Measurements from ENCODE around the gene TDRD7. TPM values are rescaled to one million over a fixed set of nuclear protein-coding genes. Genes with fewer than 3 reads are reported as not detected.

TDRD7 gene
- total and polyA plus RNA-seq, 2 of the 13 experiments (the other 11 are each of a cell fraction or from before 2014, with no cell fraction given) = 9.8 to 15.5 TPM

DNA sequence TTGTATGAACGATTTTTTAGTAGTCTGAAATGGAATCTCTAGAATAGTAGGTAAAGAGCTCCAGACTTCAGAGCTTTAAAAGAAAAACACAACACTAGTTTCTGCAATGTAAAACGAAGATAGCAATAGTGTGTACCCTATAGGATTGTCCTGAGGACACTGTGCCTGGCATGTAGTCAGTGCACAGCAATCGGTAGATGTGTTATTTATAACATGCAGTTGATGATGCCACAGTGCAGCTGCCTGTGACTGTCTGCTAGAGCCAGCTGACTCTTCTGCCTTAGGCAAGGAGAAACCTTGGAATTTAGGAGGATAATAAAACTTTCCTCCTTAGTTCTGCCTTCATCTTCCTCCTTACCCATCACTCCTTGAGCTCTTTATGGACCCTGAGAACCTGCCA lies 61.8 kb downstream of the TDRD7 start:
- Histone ChIP-seq H3K27me3 (ENCODE audit: control insufficient read depth in 1 of 2, insufficient read depth in 2 of 2, low read length in 2 of 2) (no peaks in the 10 kb centered on the region), H3K4me2 (ENCODE audit: low read depth, low read length) (no peak overlapping the region), H3K27ac (ENCODE audit: extremely low read length, insufficient read depth, low read length) (no peak overlapping the region), H3K9me3 (ENCODE audit: low read length) (no peaks in the 10 kb centered on the region), H3K36me3 (replicated peaks in 1 of 2; ENCODE audit: control insufficient read depth in 1 of 2, insufficient read depth in 2 of 2, low read length in 2 of 2) (peaks cover 3 to 24% of the 10 kb centered on the region in 2 experiments; a peak in 4 of 5 replicates), H3K9ac (ENCODE audit: insufficient read depth, low read depth, low read length) (no peak overlapping the region), H4K20me1 (ENCODE audit: insufficient read depth, low read length) (no peaks in the 10 kb centered on the region), H3K4me3 (replicated peaks in 1 of 3; ENCODE audit: insufficient read depth in 1 of 3, low read depth in 2 of 3, low read length in 3 of 3) (no peak overlapping the region), H2AFZ (ENCODE audit: low read length) (no peak overlapping the region), H3K4me1 (ENCODE audit: insufficient read depth, low read length) (peaks cover 6% of the 10 kb centered on the region), H3K79me2 (ENCODE audit: insufficient read depth, low read length) (no peaks in the 10 kb centered on the region)
- in situ Hi-C loops (cut with HindIII; ENCODE audit: extremely low pct_ligation_motif_present, low pct_unique_long_range_greater_than_20kb) (no loop called here), intact Hi-C loops (cut with micrococcal nuclease; ENCODE audit: unreplicated experiment) (no loop called here)
- FAIRE-seq = no peak
- BruUV-seq (replicated peaks) = no TSS peak
- no peak for DNase-seq (ENCODE audit: low spot score)
- 59% methylated on average over 2 of the region's 3 CpGs for WGBS (ENCODE audit: low lambda C conversion rate)
- CTCF ChIA-PET (ENCODE audit: low intra/inter-chr PET ratio, low total read pairs) = no interaction called here
- no peak for ATAC-seq
- POLR2A ChIA-PET = interaction anchor here (0.7 kb wide), 1 partner anchor 159 kb away, joined by 3 read pairs; the partner anchor contains the start of gene TSTD2
- TF ChIP-seq SP4 (CRISPR knock-in tag; IDR thresholded peaks at IDR 0.05) = no peak
- TF ChIP-seq NCOA1 (CRISPR knock-in tag; IDR thresholded peaks at IDR 0.05) = no peak
- no peak for TF ChIP-seq MTERF4 (CRISPR knock-in tag; IDR thresholded peaks at IDR 0.05)
- no peak for TF ChIP-seq YY1 (IDR thresholded peaks at IDR 0.05; ENCODE audit: insufficient read depth, insufficient replicate concordance, low read depth, low read length)
- TF ChIP-seq HINFP (CRISPR knock-in tag; IDR thresholded peaks at IDR 0.05; ENCODE audit: low read depth) = no peak
- TF ChIP-seq MAF1 (CRISPR knock-in tag; IDR thresholded peaks at IDR 0.05; ENCODE audit: borderline replicate concordance) = no peak
- TF ChIP-seq PHF21A (CRISPR knock-in tag; IDR thresholded peaks at IDR 0.05) = no peak
- no peak for TF ChIP-seq HDAC2 (CRISPR knock-in tag; IDR thresholded peaks at IDR 0.05)
- TF ChIP-seq EEA1 (CRISPR knock-in tag; IDR thresholded peaks at IDR 0.05; ENCODE audit: borderline replicate concordance) = no peak
- no peak for TF ChIP-seq MED1 (CRISPR knock-in tag; IDR thresholded peaks at IDR 0.05)
- TF ChIP-seq NCOR1 (IDR thresholded peaks at IDR 0.05; ENCODE audit: borderline replicate concordance, low read length) = no peak
- TF ChIP-seq, protein P1, sequence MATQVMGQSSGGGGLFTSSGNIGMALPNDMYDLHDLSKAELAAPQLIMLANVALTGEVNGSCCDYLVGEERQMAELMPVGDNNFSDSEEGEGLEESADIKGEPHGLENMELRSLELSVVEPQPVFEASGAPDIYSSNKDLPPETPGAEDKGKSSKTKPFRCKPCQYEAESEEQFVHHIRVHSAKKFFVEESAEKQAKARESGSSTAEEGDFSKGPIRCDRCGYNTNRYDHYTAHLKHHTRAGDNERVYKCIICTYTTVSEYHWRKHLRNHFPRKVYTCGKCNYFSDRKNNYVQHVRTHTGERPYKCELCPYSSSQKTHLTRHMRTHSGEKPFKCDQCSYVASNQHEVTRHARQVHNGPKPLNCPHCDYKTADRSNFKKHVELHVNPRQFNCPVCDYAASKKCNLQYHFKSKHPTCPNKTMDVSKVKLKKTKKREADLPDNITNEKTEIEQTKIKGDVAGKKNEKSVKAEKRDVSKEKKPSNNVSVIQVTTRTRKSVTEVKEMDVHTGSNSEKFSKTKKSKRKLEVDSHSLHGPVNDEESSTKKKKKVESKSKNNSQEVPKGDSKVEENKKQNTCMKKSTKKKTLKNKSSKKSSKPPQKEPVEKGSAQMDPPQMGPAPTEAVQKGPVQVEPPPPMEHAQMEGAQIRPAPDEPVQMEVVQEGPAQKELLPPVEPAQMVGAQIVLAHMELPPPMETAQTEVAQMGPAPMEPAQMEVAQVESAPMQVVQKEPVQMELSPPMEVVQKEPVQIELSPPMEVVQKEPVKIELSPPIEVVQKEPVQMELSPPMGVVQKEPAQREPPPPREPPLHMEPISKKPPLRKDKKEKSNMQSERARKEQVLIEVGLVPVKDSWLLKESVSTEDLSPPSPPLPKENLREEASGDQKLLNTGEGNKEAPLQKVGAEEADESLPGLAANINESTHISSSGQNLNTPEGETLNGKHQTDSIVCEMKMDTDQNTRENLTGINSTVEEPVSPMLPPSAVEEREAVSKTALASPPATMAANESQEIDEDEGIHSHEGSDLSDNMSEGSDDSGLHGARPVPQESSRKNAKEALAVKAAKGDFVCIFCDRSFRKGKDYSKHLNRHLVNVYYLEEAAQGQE (IDR thresholded peaks at IDR 0.05; ENCODE audit: borderline replicate concordance in 1 of 2, low read depth in 1 of 2, low read length in 2 of 2) = no peak
- TF ChIP-seq, protein P2, sequence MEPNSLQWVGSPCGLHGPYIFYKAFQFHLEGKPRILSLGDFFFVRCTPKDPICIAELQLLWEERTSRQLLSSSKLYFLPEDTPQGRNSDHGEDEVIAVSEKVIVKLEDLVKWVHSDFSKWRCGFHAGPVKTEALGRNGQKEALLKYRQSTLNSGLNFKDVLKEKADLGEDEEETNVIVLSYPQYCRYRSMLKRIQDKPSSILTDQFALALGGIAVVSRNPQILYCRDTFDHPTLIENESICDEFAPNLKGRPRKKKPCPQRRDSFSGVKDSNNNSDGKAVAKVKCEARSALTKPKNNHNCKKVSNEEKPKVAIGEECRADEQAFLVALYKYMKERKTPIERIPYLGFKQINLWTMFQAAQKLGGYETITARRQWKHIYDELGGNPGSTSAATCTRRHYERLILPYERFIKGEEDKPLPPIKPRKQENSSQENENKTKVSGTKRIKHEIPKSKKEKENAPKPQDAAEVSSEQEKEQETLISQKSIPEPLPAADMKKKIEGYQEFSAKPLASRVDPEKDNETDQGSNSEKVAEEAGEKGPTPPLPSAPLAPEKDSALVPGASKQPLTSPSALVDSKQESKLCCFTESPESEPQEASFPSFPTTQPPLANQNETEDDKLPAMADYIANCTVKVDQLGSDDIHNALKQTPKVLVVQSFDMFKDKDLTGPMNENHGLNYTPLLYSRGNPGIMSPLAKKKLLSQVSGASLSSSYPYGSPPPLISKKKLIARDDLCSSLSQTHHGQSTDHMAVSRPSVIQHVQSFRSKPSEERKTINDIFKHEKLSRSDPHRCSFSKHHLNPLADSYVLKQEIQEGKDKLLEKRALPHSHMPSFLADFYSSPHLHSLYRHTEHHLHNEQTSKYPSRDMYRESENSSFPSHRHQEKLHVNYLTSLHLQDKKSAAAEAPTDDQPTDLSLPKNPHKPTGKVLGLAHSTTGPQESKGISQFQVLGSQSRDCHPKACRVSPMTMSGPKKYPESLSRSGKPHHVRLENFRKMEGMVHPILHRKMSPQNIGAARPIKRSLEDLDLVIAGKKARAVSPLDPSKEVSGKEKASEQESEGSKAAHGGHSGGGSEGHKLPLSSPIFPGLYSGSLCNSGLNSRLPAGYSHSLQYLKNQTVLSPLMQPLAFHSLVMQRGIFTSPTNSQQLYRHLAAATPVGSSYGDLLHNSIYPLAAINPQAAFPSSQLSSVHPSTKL (CRISPR knock-in tag; IDR thresholded peaks at IDR 0.05) = no peak
- TF ChIP-seq ZNF772 (CRISPR knock-in tag; IDR thresholded peaks at IDR 0.05) = no peak

All from HepG2 (cell line).